Transverse colon (tissue), 4 donors: ENCODE measurements around the gene CDK19. TPM values are rescaled to one million over a fixed set of nuclear protein-coding genes. Genes with fewer than 3 reads are reported as not detected.

ENCODE experiments used
- DNase-seq: peaks from one replicate; pipeline ENCODE4 v3.0.0-alpha.2; 2019
- H3K27ac ChIP-seq, 4 donors: fragments of 200-600 bp; sonication (generic); 2 replicates each; pipeline ENCODE4 v1.5.1; 2016 to 2018; ENCODE audit warnings: inconsistent platforms in 4 of 4
- H3K27me3 ChIP-seq: fragments of 200-600 bp; sonication (generic); 2 replicates; pipeline ENCODE4 v1.5.1; 2017; ENCODE audit warnings: inconsistent platforms
- H3K36me3 ChIP-seq, 4 donors: fragments of 200-600 bp; sonication (generic); 2 replicates each; pipeline ENCODE4 v1.5.1; 2017 to 2019; ENCODE audit warnings: inconsistent platforms in 4 of 4
- H3K4me1 ChIP-seq, 4 donors: fragments of 200-600 bp; sonication (generic); 2 replicates each; pipeline ENCODE4 v1.5.1; 2017 to 2020; ENCODE audit warnings: inconsistent platforms in 4 of 4
- H3K4me3 ChIP-seq, 4 donors: fragments of 200-600 bp; sonication (generic); 1 replicate in 1 of 4; 2 replicates in 3 of 4; pipeline versions ENCODE4 v1.5.1 to v1.6.1; 2017 to 2019; ENCODE audit warnings: inconsistent platforms in 4 of 4
- H3K9me3 ChIP-seq, 2 donors: fragments of 200-600 bp; sonication (generic); 2 replicates each; pipeline ENCODE4 v1.5.1; 2017 to 2019; ENCODE audit warnings: inconsistent platforms in 2 of 2
- EP300 ChIP-seq: sonication (generic); formaldehyde crosslinking; IDR thresholded peaks from one replicate; pipeline ENCODE4 v1.6.1; 2017; ENCODE audit warnings: antibody characterized with exemption, low read depth
- POLR2A ChIP-seq: fragments of 450-650 bp; IDR thresholded peaks from one replicate; pipeline ENCODE4 v1.6.1; 2016; ENCODE audit warnings: antibody characterized with exemption, mild to moderate bottlenecking, moderate library complexity
- POLR2AphosphoS5 ChIP-seq, 3 donors: sonication (generic); formaldehyde crosslinking; IDR thresholded peaks; one replicate each; pipeline ENCODE4 v1.6.1; 2016; ENCODE audit warnings: antibody characterized with exemption in 3 of 3
- WGBS, 2 donors: methylation state at CpG; one replicate each; pipeline ENCODE4 v1.1.5; 2018; ENCODE audit warnings: low coverage in 1 of 2; 5-methylcytosine and 5-hydroxymethylcytosine counted together
- in situ Hi-C, 4 donors: fragments of 200-750 bp; cut with MboI; loops; one replicate each; pipeline versions ENCODE4 v1.15.0 to v1.15.1; 2017; ENCODE audit warnings: low sequenced_read_pairs in 3 of 4, low pct_ligation_motif_present in 1 of 4, low pct_unique_long_range_greater_than_20kb in 1 of 4
- intact Hi-C: fragments of 100-400 bp; cut with DNase I; formaldehyde crosslinking; loops from one replicate; pipeline ENCODE4 v1.15.1; 2023; ENCODE audit warnings: low total_unique reads
- total RNA-seq, 4 donors: library from RNA; depleted of rRNA; stranded (reverse); fragments of >200 nt; gene quantifications; one replicate each; pipeline ENCODE4 v1.1.0, GENCODE V29; 2016
- TF ChIP-seq, protein P1 (sequence below), 5 experiments: fragments of 200-600 bp in 3 of 5; fragments of 450-650 bp in 2 of 5; sonication (generic) in 3 of 5; IDR thresholded peaks; 1 replicate in 2 of 5; 2 replicates in 3 of 5; pipeline ENCODE4 v1.5.1; 2016 to 2017; ENCODE audit warnings: antibody characterized with exemption in 5 of 5, inconsistent platforms in 3 of 5, mild to moderate bottlenecking in 2 of 5, moderate library complexity in 1 of 5

Gene CDK19
- total RNA-seq, 4 donors from 2014 or later = 7.0 to 18.6 (median 14.7) TPM

GRCh38 chr6:110575925-110576463 lies 239.3 kb downstream of the CDK19 start:
- intact Hi-C loops = loop anchor here (2.0 kb wide), 1 partner anchor 67 kb away; no protein-coding TSS in a partner anchor
- Histone ChIP-seq H3K9me3 (no peaks in the 10 kb centered on the region), H3K27ac (no peak overlapping the region), H3K4me3 (no peak overlapping the region), H3K36me3 (no peaks in the 10 kb centered on the region), H3K27me3 (no peaks in the 10 kb centered on the region), H3K4me1 (no peaks in the 10 kb centered on the region)
- in situ Hi-C loops = no loop called here
- WGBS, 2 donors = 70 to 76% methylated on average over 2 to 5 of the region's 5 CpGs
- no peak for DNase-seq
- TF ChIP-seq, protein P1, sequence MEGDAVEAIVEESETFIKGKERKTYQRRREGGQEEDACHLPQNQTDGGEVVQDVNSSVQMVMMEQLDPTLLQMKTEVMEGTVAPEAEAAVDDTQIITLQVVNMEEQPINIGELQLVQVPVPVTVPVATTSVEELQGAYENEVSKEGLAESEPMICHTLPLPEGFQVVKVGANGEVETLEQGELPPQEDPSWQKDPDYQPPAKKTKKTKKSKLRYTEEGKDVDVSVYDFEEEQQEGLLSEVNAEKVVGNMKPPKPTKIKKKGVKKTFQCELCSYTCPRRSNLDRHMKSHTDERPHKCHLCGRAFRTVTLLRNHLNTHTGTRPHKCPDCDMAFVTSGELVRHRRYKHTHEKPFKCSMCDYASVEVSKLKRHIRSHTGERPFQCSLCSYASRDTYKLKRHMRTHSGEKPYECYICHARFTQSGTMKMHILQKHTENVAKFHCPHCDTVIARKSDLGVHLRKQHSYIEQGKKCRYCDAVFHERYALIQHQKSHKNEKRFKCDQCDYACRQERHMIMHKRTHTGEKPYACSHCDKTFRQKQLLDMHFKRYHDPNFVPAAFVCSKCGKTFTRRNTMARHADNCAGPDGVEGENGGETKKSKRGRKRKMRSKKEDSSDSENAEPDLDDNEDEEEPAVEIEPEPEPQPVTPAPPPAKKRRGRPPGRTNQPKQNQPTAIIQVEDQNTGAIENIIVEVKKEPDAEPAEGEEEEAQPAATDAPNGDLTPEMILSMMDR (IDR thresholded peaks at IDR 0.05) = no peak
- no peak for TF ChIP-seq EP300
- TF ChIP-seq POLR2AphosphoS5 (IDR thresholded peaks at IDR 0.05) = no peak
- no peak for TF ChIP-seq POLR2A

DNA sequence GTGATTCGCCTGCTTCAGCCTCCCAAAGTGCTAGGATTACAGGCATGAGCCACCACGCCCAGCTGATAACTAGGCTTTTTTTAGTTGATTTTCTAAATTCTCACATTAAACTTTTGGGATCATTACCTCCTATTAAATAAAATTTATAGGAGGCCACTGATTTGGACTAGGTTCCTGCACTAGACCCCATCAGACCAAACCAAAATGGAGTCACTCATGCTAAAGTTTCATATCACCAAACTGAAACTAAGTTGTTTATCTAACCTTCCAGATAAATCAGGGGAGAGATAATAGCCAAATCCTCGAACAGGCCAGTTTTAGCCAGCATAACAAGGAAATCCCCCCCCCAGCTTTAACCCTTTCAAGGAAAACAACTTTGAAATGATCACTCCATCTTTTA lies 240.5 kb downstream of the CDK19 start:
- TF ChIP-seq EP300 (no peak), POLR2A (no peak), POLR2AphosphoS5 (IDR thresholded peaks at IDR 0.05) (no peak)
- TF ChIP-seq, protein P1 (IDR thresholded peaks at IDR 0.05) = no peak
- H3K4me3 ChIP-seq = no peak overlapping the region
- H3K27ac ChIP-seq = no peak overlapping the region
- H3K9me3 ChIP-seq = no peaks in the 10 kb centered on the region
- DNase-seq = no peak
- H3K27me3 ChIP-seq = no peaks in the 10 kb centered on the region
- in situ Hi-C loops (no loop called here), intact Hi-C loops (loop anchor here (2.0 kb wide), 1 partner anchor 68 kb away; no protein-coding TSS in a partner anchor)
- H3K4me1 ChIP-seq = no peaks in the 10 kb centered on the region
- WGBS, 2 donors = 79 to 81% methylated on average over 3 of the region's 3 CpGs
- H3K36me3 ChIP-seq = no peaks in the 10 kb centered on the region

- intact Hi-C loops (no loop called here), in situ Hi-C loops (no loop called here)
- Histone ChIP-seq H3K9me3 (no peaks in the 10 kb centered on the region), H3K36me3 (no peaks in the 10 kb centered on the region), H3K4me1 (peaks cover 0 to 2% (median 0%) of the 10 kb centered on the region in 4 donors), H3K27me3 (no peaks in the 10 kb centered on the region), H3K27ac (no peak overlapping the region), H3K4me3 (no peak overlapping the region)
- DNase-seq = no peak
- WGBS, 2 donors = 56 to 60% methylated on average over 2 of the region's 2 CpGs
- no peak for TF ChIP-seq POLR2A
- TF ChIP-seq, protein P1 (IDR thresholded peaks at IDR 0.05) = no peak
Observed at GRCh38 chr6:110573537-110573936, 241.7 kb downstream of the CDK19 start.

DNA sequence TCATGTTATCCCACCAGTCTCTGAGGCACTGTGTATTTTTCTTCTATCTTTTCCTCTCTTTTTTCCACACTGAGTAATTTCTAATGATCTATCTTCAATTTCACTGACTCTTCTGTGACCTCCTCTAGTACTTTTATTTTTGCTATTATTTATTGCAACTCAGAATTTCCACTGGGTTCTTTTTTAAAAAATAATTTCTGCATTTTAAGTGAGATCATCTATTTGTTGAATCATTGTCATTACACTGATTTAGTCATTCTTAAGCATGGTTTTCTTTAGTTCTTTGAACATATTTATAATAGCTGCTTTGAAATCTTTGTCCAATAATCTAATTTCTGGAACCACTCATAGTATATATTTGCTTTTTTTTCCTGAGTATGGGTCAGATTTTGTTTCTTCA lies 242.1 kb downstream of the CDK19 start:
- no peak for TF ChIP-seq POLR2AphosphoS5 (IDR thresholded peaks at IDR 0.05)
- in situ Hi-C loops = no loop called here
- Histone ChIP-seq H3K27me3 (no peaks in the 10 kb centered on the region), H3K27ac (no peak overlapping the region), H3K9me3 (no peaks in the 10 kb centered on the region), H3K36me3 (no peaks in the 10 kb centered on the region), H3K4me3 (no peak overlapping the region), H3K4me1 (peaks cover 0 to 6% (median 0%) of the 10 kb centered on the region in 4 donors)
- intact Hi-C loops = no loop called here
- no peak for DNase-seq
